ENCODE data around the gene ZDHHC5. TPM values are rescaled to one million over a fixed set of nuclear protein-coding genes. Genes with fewer than 3 reads are reported as not detected.

ZDHHC5 gene
- total RNA-seq, 1 experiment from 2014 or later = 51.6 TPM

GRCh38 chr11:57656885-57657193 lies 11.1 kb upstream of the ZDHHC5 start:
- TF ChIP-seq NR1H2 (CRISPR knock-in tag; IDR thresholded peaks at IDR 0.05) (no peak), E2F5 (CRISPR knock-in tag; IDR thresholded peaks at IDR 0.05) (no peak), ZNF425 (CRISPR knock-in tag; conservative IDR thresholded peaks at IDR 0.05) (no peak)
- Mint-ChIP-seq H3K27ac (peak overlapping the region; percentile 55), H3K9me3 (no peaks in the 10 kb centered on the region), H3K4me1 (peaks cover 22% of the 10 kb centered on the region), H3K27me3 (ENCODE audit: low read depth) (peaks cover 47% of the 10 kb centered on the region), H3K36me3 (peaks cover 22% of the 10 kb centered on the region), H3K4me3 (peak overlapping the region; percentile 99)
- DNase-seq (ENCODE audit: low spot score) (no peak), ATAC-seq (no peak)
- ChIA-PET POLR2A (no interaction called here), CTCF (interaction anchor here (1.9 to 3.5 kb wide), 2 partner anchors 12 to 164 kb away, joined by 5 to 13 read pairs; no protein-coding TSS in a partner anchor)

GRCh38 chr11:57657194-57658022 lies 10.5 kb upstream of the ZDHHC5 start, which contains the start of gene CLP1:
TSS of gene CLP1 (plus strand) at chr11:57657762. CDS start at chr11:57659477, 1,715 bp downstream.
- peaks cover 41% of the 10 kb centered on the region for H3K27me3 Mint-ChIP-seq (ENCODE audit: low read depth)
- H3K9me3 Mint-ChIP-seq = no peaks in the 10 kb centered on the region
- peak within 1 kb of the TSS; percentile 95 for H3K27ac Mint-ChIP-seq
- peaks cover 22% of the 10 kb centered on the region for H3K4me1 Mint-ChIP-seq
- peaks cover 26% of the 10 kb centered on the region for H3K36me3 Mint-ChIP-seq
- peak; percentile 96 for ATAC-seq
- ChIA-PET CTCF (interaction anchor here (0.8 to 3.5 kb wide), 3 partner anchors 13 to 164 kb away, joined by 3 to 13 read pairs (median 5); partner anchors contain the start of gene UBE2L6), POLR2A (no interaction called here)
- H3K4me3 Mint-ChIP-seq = peak within 1 kb of the TSS; percentile 99
- peak; percentile 100 for DNase-seq (ENCODE audit: low spot score)
- TF ChIP-seq ZNF121 (CRISPR knock-in tag; IDR thresholded peaks at IDR 0.05) = 0 out of 2 replicates have a peak, but pooled peaks have one; percentile 17
- TF ChIP-seq MAX (CRISPR knock-in tag; IDR thresholded peaks at IDR 0.05) = peak; percentile 69
- TF ChIP-seq NFATC4 (CRISPR knock-in tag; IDR thresholded peaks at IDR 0.05) = no peak
- peak; percentile 89 for TF ChIP-seq USF2 (CRISPR knock-in tag; IDR thresholded peaks at IDR 0.05)
- TF ChIP-seq GABPB1 (CRISPR knock-in tag; IDR thresholded peaks at IDR 0.05) = peak; percentile 78; the same call in 1 of the 2 replicates
- no peak for TF ChIP-seq NR3C1 (CRISPR knock-in tag; conservative IDR thresholded peaks at IDR 0.05; ENCODE audit: low read depth)
- peak; percentile 68; the same call in 1 of the 2 replicates for TF ChIP-seq FOXP1 (CRISPR knock-in tag; IDR thresholded peaks at IDR 0.05; ENCODE audit: borderline replicate concordance)
- TF ChIP-seq CREM (CRISPR knock-in tag; IDR thresholded peaks at IDR 0.05) = peak; percentile 77; the same call in 1 of the 2 replicates
- TF ChIP-seq HMGA2 (CRISPR knock-in tag; IDR thresholded peaks at IDR 0.05) = no peak
- peak; percentile 65; the same call in 1 of the 2 replicates for TF ChIP-seq ETV6 (CRISPR knock-in tag; IDR thresholded peaks at IDR 0.05)
- peak; percentile 86; the same call in 1 of the 2 replicates for TF ChIP-seq USF1 (CRISPR knock-in tag; IDR thresholded peaks at IDR 0.05)
- peak; percentile 79 for TF ChIP-seq FOXP4 (CRISPR knock-in tag; IDR thresholded peaks at IDR 0.05)
- peak; percentile 92 for TF ChIP-seq SP1 (CRISPR knock-in tag; conservative IDR thresholded peaks at IDR 0.05)
- peak; percentile 99 for TF ChIP-seq FOXK1 (CRISPR knock-in tag; IDR thresholded peaks at IDR 0.05)
- TF ChIP-seq ATF2 (CRISPR knock-in tag; IDR thresholded peaks at IDR 0.05; ENCODE audit: borderline replicate concordance, low read depth) = no peak
- TF ChIP-seq ARID4B (CRISPR knock-in tag; IDR thresholded peaks at IDR 0.05; ENCODE audit: borderline replicate concordance) = peak; percentile 36; the same call in 1 of the 2 replicates

Measured in WTC11 (cell line).